NK-92 (cell line): ENCODE measurements around the gene ARHGDIG.
"Not testable (repeated sequence)": the region's sequence is repeated elsewhere in the genome, so short reads cannot be mapped to it uniquely, and the experiment has no call there.

Source experiments
- DNase-seq: peaks from one replicate; lab custom pipeline; 2025; ENCODE audit not compliant: unreplicated experiment; lab: John Stamatoyannopoulos, UW

The ARHGDIG gene

DNA sequence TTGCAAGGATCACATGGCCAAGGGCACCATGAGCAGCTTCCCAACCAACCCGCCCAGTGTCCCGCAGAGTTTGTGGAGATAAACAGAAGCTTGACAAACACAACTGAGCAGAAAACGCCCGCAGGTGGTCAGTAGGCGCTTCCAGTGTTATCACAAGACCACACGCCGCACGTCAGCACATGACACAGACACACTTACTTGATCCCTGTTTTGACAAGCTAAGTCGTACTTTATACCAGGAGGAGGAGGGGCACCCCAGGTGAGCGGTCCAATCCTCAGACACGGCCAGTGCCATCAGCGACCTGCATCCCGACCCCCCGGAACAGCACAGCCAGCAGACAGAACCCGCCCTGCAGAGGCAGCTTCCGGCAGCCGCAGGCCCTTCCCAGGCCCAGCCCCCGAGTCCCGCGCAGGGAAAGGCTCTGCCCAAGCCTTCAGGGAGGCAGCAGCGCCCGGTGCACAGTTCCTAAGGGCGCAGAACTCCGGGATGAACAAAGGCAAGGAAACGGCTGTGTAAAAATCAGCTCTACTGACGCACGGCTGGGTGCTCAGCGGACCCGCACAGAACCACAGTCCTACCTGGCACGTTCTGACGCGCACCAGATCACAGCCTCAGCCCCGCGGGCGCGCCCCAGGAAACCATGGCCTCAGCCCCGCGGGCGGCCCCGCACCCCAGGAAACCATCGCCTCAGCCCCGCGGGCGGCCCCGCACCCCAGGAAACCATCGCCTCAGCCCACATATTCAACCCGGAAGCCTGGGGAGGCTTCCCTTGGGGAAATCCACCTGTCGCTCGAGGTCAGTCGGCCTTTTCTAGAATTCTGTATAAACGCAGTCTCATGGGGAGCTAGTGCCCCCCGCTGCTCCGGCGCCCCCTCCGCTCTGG, 44.3 kb downstream of the ARHGDIG start:
- DNase-seq: no peak

DNA sequence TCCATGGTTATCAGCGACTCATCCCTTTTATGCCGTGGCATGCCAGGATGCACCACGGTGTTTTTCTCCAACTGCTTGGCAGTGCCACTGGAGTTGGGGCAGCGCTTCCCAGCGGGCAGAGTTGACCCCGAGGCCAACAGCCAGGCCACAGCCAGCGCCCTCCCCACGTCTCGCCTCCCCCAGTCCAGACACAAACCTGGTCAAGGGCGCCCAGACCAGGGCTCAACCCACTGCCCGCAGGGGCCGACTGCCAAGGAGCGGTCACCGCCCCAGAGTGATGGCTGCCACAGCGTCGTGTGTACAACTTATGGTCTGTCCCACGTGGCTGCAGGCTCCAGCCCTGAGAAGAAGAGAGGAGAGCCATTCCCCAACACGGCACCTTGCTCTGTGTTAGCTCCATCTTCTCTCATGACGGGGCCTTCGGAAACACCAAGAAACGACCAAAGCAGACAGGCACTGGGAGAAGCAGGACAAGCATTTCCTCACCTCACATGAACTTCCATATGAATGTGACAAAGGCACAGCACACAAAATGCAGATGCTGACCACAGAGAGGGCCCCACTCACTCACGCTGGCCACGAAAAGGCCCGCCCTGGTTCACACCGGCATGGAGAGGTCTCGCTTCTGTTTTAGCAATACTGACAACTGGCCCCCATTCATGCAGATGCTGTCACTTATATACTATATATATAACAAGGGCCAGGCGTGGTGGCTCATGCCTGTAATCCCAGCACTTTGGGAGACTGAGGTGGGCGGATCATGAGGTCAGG, 45.2 kb downstream of the ARHGDIG start:
- no peak for DNase-seq

DNA sequence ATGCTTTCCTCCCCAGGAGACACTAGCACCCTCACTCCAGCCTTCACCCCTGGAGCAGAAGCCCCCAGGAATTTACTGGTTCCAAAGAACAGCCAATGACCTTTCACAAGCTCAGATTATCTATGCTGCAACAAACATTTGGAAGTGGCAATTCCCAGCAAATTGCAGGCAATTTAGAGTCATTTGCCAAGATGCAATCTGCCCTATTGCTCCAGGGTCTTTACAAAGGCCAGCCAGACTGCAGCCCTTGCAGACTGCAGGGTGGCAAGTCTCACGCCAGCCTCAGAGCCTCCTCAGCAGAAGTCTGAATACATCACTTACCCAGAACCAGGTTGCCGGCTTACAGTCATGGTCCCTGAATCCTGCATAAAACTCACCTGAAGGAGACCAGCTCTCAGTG, 50.4 kb downstream of the ARHGDIG start:
- no peak for DNase-seq

DNA sequence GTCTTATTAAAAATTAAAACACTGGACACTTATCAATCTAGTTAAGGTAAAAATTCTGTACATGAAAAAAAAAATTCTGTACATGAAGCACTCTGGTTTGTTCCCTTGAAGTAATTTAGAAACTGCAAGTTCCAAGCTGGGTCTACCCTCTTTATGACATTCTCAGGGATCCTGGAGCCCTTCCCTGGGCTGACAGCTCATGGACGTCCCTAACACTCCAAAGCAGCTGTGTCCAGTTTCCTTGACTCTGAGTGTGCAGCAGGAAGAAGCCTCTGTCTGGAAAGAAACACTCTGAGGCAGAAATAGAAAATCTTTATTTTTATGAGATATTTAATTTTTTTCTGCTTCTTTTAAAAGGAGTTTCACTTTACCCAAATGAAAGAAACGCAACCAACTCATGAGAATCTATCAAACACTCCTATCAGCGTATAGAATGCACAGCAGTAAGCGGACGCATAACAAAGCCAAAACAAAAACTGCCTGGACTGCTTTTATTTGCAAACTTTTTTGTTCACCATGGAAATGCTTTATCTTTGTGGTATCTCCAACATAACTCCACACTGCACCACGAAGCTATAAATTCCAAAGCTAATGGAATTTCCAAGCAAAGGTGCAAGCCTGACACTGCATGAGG, 50.9 kb downstream of the ARHGDIG start:
- DNase-seq: not testable (repeated sequence)
